OCI-LY3 (cell line): ENCODE results near the gene GPER1.

Experiments
- CTCF ChIP-seq: fragments of 200-600, 300-600 bp; sonication (generic); IDR thresholded peaks from 2 replicates; pipeline ENCODE4 v1.5.1; 2014; ENCODE audit warnings: antibody characterized with exemption, low read length, low read depth
- EZH2phosphoT487 ChIP-seq: fragments of 200-600 bp; shearing (Covaris generic); IDR thresholded peaks from 2 replicates; pipeline ENCODE4 v1.6.1; 2018; ENCODE audit warnings: antibody characterized with exemption, mixed run types, low read depth

GRCh38 chr7:1046722-1047679, 40.9 kb upstream of the GPER1 start:
- no peak for TF ChIP-seq CTCF
- no peak for TF ChIP-seq EZH2phosphoT487
